Kidney (tissue), 14 donors: Measurements from ENCODE around the gene SOCS6. TPM values are rescaled to one million over a fixed set of nuclear protein-coding genes. Genes with fewer than 3 reads are reported as not detected.

Source experiments
- DNase-seq, 5 donors: peaks; one replicate each; pipeline ENCODE4 v3.0.0-alpha.2; 2013 to 2020
- FAIRE-seq: peaks from 2 replicates; lab custom pipeline; 2012; peaks lifted over from hg19 to GRCh38; lab: Jason Lieb, UNC
- H3K27ac ChIP-seq, 2 donors: one replicate each; pipeline ENCODE4 v1.7.0; 2013; ENCODE audit warnings: low read depth in 2 of 2, low read length in 2 of 2, inconsistent platforms in 1 of 2
- H3K27me3 ChIP-seq: one replicate; pipeline ENCODE4 v1.7.1; 2013; ENCODE audit warnings: low read length, inconsistent platforms; ENCODE audit not compliant: control insufficient read depth, insufficient read depth
- H3K36me3 ChIP-seq, 3 donors: one replicate each; pipeline versions ENCODE4 v1.7.0 to v1.7.1; 2013; ENCODE audit warnings: low read length in 3 of 3, control low read depth in 1 of 3, inconsistent platforms in 1 of 3; ENCODE audit not compliant: insufficient read depth in 3 of 3, control insufficient read depth in 2 of 3
- H3K4me1 ChIP-seq, 3 donors: one replicate each; pipeline versions ENCODE4 v1.7.0 to v1.7.1; 2013; ENCODE audit warnings: low read length in 3 of 3, inconsistent platforms in 1 of 3, low read depth in 1 of 3; ENCODE audit not compliant: control insufficient read depth in 2 of 3, insufficient read depth in 2 of 3
- H3K4me3 ChIP-seq, 3 donors: one replicate each; pipeline versions ENCODE4 v1.7.0 to v1.8.1; 2013; ENCODE audit warnings: low read length in 3 of 3, control low read depth in 1 of 3, inconsistent platforms in 1 of 3
- H3K9ac ChIP-seq, 3 donors: one replicate each; pipeline versions ENCODE4 v1.7.0 to v1.7.1; 2013; ENCODE audit warnings: low read length in 3 of 3, control low read depth in 1 of 3, inconsistent platforms in 1 of 3
- H3K9me3 ChIP-seq, 3 donors: one replicate each; pipeline versions ENCODE4 v1.7.0 to v1.7.1; 2013; ENCODE audit warnings: low read length in 3 of 3, control low read depth in 1 of 3, inconsistent platforms in 1 of 3; ENCODE audit not compliant: control insufficient read depth in 2 of 3, insufficient read depth in 1 of 3
- intact Hi-C: fragments of 100-400 bp; cut with DNase I; formaldehyde crosslinking; loops from one replicate; pipeline ENCODE4 v1.11.1; 2022
- polyA plus RNA-seq: library from polyadenylated mRNA; stranded (reverse); fragments of 350-450 nt; fragmentation: Illumina TruSeq; extraction: RNeasy Lipid Tissue Mini Kit (QIAGEN cat#74804); gene quantifications from one replicate; pipeline ENCODE4 v1.2.3, GENCODE V29; 2014; ENCODE audit warnings: low read depth, low replicate concordance; ENCODE audit not compliant: insufficient read depth
- total RNA-seq: library from RNA; stranded (reverse); fragmentation: NEBNext Ultra II Directional; extraction: Animal tissue kit (Norgen Biotek cat#: 25700); gene quantifications from one replicate; pipeline ENCODE4 v1.2.1, GENCODE V29; 2021
- TF ChIP-seq, protein P1 (sequence below): IDR thresholded peaks from 3 replicates; pipeline ENCODE4 v1.5.1; 2012; ENCODE audit warnings: mild to moderate bottlenecking, moderate library complexity, borderline replicate concordance; ENCODE audit not compliant: insufficient read depth; ENCODE audit errors: extremely low read depth
- donor health status: control.
- donor health status: control.
- donor health status: control.
- donor health status: control.
- donor health status: control.
- donor health status: DM: yes; HTN: yes; CAD: no.
- donor health status: Normal renal cell carcinoma (clear cell type).

The SOCS6 gene
- total and polyA plus RNA-seq, 2 donors from 2014 or later, result 5.1 to 18.7 TPM

DNA sequence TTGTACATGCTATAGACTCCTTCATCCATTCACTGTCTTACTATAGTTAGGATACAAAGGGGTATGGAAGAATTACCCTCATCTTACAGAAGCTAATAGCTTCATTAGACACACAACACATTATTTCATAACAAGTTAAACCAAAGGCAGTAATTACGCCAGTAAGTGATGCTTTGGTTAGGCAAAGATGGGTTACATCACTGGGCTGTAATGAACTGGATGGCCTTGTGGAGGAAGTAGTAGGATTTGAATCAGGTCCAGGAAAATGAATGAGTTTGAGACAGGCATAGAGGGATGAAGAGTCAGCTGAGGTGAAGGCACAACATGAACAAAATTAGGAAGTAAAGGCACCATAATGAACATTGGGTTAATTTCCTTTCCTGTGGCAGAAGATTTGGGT, 80.1 kb downstream of the SOCS6 start:
- TF ChIP-seq, protein P1, sequence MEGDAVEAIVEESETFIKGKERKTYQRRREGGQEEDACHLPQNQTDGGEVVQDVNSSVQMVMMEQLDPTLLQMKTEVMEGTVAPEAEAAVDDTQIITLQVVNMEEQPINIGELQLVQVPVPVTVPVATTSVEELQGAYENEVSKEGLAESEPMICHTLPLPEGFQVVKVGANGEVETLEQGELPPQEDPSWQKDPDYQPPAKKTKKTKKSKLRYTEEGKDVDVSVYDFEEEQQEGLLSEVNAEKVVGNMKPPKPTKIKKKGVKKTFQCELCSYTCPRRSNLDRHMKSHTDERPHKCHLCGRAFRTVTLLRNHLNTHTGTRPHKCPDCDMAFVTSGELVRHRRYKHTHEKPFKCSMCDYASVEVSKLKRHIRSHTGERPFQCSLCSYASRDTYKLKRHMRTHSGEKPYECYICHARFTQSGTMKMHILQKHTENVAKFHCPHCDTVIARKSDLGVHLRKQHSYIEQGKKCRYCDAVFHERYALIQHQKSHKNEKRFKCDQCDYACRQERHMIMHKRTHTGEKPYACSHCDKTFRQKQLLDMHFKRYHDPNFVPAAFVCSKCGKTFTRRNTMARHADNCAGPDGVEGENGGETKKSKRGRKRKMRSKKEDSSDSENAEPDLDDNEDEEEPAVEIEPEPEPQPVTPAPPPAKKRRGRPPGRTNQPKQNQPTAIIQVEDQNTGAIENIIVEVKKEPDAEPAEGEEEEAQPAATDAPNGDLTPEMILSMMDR, result no peak
- no peaks in the 10 kb centered on the region for H3K4me1 ChIP-seq
- no peak overlapping the region for H3K9ac ChIP-seq
- DNase-seq (no peak), FAIRE-seq (no peak)
- intact Hi-C loops, result no loop called here
- H3K27me3 ChIP-seq, result no peaks in the 10 kb centered on the region
- H3K4me3 ChIP-seq, result no peak overlapping the region
- no peaks in the 10 kb centered on the region for H3K9me3 ChIP-seq
- H3K27ac ChIP-seq, result no peak overlapping the region
- no peaks in the 10 kb centered on the region for H3K36me3 ChIP-seq

DNA sequence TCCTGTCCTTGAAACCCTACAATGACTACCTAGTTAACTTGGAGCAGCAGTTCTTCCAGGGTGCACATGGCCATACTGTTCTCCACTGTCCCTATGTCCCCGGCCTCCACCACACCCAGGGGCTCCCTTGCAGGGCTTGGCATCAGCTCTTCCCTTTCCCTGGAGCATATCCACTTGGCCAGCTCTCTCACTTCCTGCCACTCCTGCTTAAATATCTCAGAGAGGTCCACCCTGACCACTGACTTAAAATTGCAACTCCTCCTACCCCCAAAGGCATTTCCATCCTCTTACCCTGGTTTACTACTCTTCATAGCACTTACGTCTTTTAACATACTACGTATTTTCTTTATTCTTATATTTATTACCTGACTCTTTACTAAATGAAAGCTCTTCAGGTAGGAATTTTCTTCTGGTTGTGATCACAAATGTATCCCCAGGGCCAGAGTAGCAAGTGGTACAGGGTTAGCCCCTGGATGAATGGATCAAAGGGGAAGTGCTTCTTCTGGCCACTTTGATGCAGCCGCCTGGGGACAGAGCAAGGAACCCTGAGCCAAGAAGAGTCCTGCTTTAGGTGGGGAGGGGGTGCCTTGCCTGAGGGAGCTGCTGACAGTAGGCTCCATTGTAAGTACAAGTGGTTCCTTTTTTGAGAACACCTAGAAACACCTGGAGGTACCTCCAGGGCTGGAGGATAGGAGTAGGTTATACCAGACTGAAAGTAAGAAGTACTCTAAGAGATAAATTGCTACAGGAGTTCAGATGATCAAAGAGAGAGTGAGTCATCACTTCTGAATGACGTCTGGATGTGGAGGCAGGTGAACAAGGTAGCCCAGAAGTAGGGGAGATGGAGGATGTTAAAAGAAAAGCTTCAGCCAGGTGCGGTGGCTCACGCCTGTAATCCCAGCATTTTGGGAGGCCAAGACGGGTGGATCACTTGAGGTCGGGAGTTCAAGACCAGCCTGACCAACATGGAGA, 82.2 kb downstream of the SOCS6 start:
- H3K9ac ChIP-seq, result no peak overlapping the region
- H3K36me3 ChIP-seq, result no peaks in the 10 kb centered on the region
- intact Hi-C loops, result no loop called here
- TF ChIP-seq, protein P1, result no peak
- H3K4me3 ChIP-seq, result no peak overlapping the region
- no peaks in the 10 kb centered on the region for H3K9me3 ChIP-seq
- FAIRE-seq, result no peak
- H3K4me1 ChIP-seq, result peaks cover 0 to 5% (median 0%) of the 10 kb centered on the region in 3 donors
- no peaks in the 10 kb centered on the region for H3K27me3 ChIP-seq
- DNase-seq, result no peak
- no peak overlapping the region for H3K27ac ChIP-seq

DNA sequence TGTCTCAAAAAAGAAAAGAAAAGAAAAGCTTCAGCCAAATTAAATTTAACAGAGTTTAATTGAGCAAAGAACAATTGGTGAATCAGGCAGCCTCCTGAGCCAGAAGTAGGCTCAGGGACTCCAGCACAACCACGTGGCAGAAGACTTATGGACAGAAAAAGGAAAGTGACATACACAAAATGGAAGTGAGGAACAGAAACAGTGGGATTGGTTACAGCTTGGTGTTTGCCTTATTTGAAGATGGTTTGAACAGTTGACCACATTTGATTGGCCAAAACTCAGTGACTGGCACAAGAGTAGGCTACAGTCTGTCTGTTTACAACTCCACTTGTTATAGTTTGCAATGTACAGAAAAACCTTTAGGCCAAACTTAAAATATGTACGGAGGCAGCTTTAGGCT, 83.1 kb downstream of the SOCS6 start:
- Histone ChIP-seq H3K36me3 (no peaks in the 10 kb centered on the region), H3K27me3 (no peaks in the 10 kb centered on the region), H3K9me3 (no peaks in the 10 kb centered on the region), H3K4me1 (peaks cover 0 to 5% (median 0%) of the 10 kb centered on the region in 3 donors), H3K9ac (no peak overlapping the region), H3K27ac (no peak overlapping the region), H3K4me3 (no peak overlapping the region)
- intact Hi-C loops, result no loop called here
- FAIRE-seq (no peak), DNase-seq (no peak)
- TF ChIP-seq, protein P1, result no peak
